NCI-H2196 treated with DMSO at 0.1 percent for 48 hours (cell line): ENCODE results near the gene NOS2.
"Not testable (repeated sequence)": the region's sequence is repeated elsewhere in the genome, so short reads cannot be mapped to it uniquely, and the experiment has no call there.

Source experiments
- DNase-seq: peaks from one replicate; lab custom pipeline; 2025; ENCODE audit not compliant: unreplicated experiment; lab: John Stamatoyannopoulos, UW

The NOS2 gene

DNA sequence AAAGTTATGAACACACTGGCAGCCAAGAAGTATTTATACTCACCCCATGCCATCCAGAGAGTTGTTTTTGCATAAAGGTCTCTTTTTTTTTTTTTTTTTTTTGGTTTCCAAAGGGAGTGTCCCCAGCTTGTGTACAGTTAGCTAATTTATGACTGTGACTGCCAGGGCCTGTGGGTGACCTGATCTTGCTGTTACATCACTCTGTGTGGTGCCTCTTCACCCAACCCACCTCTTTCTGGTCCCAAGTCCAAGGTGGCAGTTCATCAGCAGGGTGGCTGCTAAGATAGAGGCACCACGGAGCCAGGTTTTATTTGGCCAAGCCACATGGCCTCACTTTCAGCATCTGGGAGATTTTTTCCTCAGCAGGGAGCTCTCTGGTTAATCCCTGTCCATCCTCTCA, at the start of gene NOS2:
TSS of gene NOS2 (minus strand) at position 8 of the 400 bp plus-strand sequence. CDS start 1,720 bp downstream, outside the sequence.
- no peak for DNase-seq

DNA sequence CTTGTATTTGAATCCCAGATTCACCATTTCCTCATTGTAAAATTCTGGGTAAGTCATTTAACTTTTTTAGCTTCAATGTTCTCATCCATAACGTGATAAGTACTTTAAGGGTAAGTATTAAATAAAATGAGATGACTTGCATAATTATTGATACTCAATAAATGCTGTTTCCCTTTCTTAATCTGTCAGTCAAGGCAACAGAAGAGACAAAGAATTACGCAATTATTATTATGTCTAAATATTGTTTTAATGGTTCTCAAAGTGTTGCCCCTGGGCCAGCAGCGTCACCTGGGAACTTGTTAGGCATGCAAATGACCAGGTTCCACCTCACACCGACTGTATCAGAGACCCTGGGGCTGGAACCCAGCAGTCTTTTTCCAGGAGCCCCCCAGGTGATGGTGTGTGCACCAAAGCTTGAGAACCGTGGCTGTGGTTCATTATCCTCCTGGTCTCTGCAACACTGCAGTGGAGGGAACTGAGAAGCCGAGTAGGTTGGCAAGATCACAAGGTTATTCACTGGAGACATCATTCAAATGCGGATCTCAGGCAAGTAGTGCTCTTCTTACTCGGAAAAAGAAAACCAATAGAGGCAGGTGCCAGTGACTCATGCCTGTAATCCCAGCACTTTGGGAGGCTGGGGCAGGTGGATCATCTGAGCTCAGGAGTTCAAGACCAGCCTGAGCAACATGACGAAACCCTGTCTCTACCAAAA, 49.3 kb upstream of the NOS2 start:
- DNase-seq = no peak

DNA sequence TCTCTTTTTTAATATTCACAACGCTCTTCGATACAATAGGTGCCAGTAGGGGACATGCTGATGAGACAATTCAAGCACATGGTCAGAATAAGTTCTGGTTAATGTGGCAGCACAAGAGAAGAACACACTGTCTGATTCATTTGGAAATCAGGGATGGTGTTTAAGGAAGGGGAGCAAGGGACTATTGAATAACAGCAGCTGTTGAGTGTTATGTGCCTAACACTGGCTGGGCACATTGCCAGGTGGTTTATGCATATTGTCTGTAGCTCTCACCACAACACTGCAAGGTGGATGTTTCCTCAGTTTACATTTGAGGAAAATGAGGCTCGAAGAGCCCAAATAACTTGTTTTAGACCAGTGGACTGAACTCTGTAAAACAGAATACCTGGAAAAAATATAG, 48.6 kb upstream of the NOS2 start:
- DNase-seq = peak; percentile 5

DNA sequence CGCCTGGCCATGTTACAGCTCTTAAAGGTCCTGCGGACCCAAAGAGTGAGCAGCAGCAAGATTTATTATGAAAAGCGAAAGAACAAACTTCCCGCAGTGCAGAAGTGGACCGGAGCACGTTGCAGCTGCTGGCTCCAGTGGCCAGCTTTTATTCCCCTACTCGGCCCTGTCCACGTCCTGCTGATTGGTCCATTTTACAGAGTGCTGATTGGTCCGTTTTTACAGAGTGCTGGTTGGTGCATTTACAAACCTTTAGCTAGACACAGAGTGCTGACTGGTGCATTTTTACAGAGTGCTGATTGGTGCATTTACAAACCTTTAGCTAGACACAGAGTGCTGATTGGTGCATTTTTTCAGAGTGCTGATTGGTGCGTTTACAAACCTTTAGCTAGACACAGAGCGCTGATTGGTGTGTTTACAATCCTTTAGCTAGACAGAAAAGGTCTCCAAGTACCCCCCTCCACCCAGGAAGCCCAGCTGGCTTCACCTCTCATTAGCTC, 46.5 kb upstream of the NOS2 start:
- DNase-seq = not testable (repeated sequence)

DNA sequence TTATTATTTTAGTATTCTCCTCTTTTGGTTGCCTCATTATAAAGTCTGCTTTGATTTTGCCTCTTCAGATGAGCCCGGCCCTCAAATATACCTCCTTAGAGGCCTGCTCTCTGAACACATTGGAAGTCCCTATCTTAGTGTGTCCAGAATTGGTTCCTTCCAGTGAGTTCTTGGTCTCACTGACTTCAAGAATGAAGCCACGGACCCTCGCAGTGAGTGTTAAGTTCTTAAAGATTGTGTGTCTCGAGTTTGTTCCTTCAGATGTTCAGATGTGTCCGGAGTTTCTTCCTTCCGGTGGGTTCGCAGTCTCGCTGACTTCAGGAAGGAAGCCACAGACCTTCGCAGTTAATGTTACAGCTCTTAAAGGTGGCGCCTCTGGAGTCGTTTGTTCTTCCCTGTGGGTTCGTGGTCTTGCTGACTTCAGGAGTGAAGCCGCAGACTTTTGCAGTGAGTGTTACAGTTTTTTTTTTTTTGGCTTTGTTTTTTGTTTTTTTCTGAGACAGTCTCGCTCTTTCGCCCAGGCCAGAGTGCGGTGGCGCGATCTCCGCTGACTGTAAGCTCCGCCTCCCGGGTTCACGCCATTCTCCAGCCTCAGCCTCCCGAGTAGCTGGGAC, 45.8 kb upstream of the NOS2 start:
- DNase-seq = no peak

DNA sequence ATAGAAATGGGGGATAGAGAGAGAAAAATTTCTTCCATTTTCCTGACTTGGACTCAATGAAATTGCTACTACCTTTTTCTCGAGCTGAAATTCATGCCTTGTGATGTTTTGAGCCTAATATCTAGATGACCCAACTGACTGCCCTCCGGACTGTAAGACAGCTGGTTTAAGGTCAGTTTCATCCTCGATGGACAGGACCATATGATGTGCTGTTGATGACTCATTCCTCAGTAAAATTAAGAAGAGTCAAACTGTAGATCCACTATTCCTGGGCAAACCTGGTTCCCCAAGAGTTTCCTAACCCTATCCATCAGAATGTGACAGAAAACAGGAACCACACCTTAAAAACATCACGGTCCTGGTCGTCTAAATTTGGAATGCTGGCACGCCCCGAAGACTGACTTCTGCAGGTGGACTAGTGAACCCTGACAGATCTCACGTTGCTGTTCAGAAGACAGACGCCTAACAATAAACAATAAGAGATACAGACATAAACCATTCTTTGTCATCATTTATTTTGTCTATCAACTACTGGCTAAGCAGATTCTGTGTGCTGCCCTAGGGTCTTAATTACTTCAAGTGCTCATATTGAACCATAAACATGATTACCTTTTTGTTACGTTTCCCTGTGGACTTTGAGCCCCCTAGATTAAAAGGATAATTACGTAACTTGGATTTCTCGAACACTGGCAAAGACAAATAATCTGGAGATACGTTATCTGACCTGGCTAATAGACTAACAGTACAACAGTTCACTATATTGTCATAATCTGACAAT, 45.1 kb upstream of the NOS2 start:
- DNase-seq = no peak

DNA sequence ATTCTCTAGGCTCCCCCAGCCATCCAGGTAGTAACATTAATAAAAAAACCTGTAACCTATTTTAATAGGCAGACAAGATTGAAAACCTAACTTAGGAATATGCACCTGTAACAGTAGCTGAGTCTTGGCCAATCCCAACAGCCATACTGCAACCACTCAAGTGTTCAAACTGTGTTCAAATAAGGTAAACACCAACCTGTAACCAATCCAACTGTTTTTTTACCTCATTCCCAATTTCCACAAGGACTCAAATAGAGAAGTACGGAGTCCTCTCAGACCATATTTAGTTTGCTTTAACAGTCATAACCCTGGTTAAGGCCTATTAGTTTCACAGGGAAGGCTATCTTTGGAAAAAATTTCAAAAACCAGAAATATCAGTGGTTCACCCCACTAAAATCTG, 40.4 kb upstream of the NOS2 start:
- no peak for DNase-seq

DNA sequence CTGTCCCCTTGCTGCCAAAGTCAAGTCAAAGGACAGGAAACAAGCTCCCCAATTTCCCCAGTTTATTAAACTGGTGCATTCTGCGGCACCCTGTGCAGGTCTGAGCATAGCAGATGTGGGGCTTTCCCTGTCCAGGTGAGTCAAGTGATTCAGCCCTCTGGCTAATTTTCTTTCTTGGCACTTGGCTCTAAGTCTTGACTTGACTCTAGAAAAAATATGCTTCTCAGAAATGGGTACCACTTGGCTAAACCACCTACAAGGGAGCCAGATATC, 40.0 kb upstream of the NOS2 start:
- DNase-seq = not testable (repeated sequence)

DNA sequence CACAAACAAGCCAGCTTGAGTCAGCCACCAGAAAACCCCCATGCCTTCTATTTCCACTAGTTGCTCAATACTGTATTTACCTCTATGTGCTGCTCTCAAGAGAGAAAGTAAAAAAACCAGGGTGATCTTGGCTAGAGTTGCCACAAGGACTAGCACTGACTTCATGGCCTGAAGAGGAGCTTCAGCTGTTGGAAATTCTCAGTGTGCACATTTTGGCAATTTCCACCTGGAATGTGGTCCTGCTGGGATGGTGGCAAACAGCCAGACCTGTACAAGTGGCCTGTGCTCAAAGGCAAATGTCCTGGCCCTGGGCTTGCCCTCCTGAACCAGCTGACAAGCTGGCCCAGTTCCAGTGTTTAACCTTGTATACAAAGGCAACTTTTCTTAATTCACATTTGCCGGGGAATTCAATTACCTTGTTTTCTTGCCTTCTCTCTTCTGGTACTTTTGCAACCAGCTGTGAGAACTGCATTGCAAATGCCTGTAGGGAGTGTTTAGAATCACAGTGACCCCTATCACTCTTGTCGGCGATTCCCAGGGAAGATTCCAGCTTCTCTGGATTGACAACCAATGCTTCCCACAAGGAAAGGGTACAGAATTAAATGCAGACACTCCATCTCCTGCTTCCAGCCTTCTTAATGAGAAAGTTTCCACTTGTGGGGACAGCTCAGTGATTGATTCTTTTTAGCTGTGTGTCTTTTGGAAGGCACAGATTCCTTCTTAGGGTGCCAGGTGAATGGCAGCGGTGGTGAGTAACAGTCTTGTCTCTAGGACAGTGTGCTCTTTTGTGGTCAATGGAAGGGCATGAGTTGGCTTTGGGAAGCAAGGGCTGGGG, 39.5 kb upstream of the NOS2 start:
- not testable (repeated sequence) for DNase-seq

DNA sequence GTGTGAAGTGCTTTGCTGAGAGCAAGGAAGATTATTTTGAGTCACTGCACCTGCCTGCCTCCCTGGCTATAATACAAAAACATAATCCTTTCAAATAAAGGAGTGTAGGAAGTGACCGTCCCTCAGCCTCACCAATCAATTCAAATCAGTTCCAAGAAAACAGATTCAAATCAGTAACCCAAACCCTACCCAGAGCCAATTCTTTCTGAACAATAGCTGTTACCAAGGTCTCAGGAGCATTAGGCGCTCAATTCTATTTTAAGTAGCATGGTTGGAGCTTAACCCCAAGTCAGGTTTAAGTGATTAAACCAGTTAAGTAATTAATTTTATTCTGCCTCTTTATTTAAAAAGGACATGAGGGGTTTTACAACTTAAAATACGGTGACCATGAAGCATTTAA, 38.3 kb upstream of the NOS2 start:
- not testable (repeated sequence) for DNase-seq

DNA sequence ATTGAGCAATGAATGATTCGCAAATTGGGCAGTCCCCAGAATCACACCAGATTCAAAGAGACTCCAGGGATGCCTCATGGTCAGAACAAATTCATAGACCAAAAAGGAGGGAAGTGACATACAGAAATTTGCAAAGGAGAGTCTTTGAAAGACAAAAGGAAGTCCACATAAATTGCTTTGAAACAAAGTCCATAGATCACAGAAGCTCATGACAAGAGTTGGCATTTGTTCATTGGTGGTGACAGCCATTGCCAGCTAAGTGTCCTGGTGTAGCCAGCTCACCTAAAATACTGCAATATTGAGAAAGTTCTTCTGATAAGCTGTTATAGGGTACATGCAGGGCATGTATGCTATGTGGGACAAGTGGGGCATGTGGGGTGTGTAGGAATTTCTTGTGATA, 37.4 kb upstream of the NOS2 start:
- not testable (repeated sequence) for DNase-seq

DNA sequence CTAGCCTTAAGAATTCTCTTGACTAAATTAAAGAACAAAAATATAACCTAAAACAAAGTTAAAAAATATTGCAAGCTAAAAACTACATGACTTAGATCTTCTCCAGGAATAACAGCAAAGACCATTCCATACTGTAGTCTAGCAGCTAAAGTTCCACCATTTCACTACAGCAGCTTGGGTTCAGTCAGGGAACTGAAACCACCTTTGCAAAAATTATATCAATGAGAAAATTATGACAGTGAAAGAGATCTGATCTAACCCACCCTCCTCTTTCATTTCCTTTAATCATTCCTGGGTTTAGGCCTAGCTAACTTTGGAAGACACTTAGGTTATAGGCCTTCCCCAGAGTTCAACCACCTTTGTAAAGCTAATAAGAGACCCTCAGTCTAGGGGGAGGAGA, 36.3 kb upstream of the NOS2 start:
- no peak for DNase-seq

DNA sequence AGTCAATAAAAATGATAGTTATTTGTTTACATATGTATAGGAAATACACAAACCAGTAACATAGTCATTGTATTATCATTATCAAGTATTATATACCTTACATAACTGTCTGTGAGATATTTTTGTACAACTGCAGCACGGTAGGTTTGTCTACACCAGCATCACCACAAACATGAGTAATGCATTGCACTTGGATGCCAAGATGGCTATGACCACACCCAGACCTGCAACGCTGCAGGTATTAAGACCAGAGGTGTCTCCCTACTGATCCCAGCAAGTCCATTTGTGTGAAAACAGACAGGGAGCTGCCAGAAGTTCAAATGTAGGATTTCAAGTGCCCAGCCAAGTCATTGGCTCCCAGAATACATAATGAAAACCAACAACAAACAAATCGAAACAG, 34.2 kb upstream of the NOS2 start:
- DNase-seq = no peak

DNA sequence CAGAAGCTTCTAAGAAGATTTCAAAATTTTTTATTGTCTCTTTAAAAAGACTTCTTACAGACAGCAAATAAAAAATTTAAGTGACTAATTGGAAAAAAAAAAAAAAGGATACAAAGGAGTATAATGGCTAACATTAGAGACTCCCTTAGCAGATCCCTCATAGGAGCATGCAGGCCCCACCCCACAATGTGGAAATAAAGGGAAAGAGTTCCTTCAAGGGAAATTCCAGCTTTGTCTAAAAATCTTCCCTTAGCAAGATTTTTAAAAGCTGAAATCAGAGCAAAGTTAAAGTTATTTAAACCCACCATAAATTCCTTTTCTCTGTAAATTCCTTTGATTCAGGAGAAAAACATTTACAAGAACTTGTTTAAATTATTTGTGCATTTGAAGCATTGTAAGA, 32.5 kb upstream of the NOS2 start:
- DNase-seq = no peak

DNA sequence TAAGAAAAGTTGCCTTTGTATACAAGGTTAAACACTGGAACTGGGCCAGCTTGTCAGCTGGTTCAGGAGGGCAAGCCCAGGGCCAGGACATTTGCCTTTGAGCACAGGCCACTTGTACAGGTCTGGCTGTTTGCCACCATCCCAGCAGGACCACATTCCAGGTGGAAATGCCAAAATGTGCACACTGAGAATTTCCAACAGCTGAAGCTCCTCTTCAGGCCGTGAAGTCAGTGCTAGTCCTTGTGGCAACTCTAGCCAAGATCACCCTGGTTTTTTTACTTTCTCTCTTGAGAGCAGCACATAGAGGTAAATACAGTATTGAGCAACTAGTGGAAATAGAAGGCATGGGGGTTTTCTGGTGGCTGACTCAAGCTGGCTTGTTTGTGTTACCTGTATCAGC, 29.6 kb upstream of the NOS2 start:
- not testable (repeated sequence) for DNase-seq

DNA sequence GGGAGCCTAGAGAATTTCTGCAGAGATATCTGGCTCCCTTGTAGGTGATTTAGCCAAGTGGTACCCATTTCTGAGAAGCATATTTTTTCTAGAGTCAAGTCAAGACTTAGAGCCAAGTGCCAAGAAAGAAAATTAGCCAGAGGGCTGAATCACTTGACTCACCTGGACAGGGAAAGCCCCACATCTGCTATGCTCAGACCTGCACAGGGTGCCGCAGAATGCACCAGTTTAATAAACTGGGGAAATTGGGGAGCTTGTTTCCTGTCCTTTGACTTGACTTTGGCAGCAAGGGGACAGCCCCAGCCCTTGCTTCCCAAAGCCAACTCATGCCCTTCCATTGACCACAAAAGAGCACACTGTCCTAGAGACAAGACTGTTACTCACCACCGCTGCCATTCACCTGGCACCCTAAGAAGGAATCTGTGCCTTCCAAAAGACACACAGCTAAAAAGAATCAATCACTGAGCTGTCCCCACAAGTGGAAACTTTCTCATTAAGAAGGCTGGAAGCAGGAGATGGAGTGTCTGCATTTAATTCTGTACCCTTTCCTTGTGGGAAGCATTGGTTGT, 28.9 kb upstream of the NOS2 start:
- DNase-seq = not testable (repeated sequence)

DNA sequence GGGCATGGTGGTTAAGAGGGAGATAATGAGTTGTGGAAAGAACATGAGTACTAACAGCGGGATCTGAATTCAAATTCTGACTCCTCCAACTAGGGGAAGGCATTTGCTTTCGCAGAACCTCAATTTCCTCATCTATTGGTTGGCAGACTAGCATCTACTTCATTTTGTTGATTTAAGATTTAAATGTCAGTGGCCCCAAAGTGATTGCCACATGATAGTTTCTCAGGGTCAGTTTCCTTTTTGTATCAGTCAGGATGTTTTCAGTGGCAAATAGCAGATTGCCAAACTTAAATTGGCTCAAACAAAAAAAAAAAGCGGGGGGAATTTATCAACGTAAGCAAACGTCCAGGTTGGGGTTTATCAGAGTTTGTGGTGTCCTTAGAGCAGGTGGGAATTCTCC, 25.1 kb upstream of the NOS2 start:
- no peak for DNase-seq

DNA sequence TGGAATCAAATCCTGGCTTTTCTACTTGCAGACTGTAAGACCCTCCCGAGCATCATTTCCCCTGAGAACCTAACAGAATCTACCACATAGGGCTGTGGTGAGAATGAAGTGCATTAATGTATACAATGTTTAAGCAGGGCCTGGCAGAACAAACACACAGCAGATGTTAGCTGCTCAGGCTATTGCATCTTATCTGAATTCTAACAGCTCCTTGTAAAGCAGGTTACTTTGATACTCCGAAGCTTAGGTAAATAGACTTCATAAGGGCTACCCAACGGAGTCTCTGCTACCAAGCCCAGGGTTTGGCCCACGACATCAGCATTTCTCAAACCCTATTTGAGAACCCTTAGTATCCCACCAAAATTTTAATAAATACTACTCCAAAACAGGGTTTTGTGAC, 24.4 kb upstream of the NOS2 start:
- no peak for DNase-seq

DNA sequence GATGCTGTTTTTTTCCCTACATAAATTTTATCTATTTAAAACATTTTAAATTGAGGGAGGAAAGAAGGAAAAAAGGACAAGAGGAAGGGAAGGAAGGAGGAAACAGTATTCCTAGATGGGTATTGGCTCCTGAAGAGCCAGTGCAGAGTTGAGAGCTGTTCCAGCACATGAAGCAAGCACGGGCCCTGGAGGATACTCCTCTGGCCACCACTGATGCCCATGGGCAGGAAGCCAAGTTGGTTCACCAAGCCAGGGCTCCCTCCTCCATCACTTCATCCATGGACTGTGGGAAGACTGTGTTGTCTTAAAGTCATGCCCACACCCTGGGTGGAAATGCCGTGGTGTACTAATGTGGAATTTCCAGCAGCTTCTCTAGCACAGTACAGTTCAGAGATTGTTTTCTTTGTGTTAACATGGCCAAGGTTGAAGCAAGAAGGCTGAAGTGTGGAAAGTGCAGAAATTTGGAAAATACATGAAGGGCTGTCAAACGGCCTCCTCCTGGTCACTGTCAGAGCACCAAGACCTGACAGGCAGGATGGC, 23.9 kb upstream of the NOS2 start:
- no peak for DNase-seq

DNA sequence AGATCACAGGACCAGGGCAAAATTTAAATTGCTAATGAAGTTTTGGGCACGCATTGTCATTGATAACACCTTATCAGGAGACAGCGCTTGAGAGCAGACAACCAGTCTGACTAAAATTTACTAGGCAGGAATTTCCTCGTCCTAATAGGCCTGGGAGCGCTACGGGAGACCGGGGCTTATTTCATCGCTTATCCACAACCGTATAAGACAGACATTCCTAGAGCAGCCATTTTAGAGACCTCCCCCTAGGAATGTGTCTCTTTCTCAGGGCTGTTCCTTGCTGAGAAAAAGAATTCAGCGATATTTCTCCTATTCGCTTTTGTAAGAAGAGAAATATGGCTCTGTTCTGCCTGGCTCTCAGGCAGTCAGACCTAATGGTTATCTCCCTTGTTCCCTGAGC, 21.8 kb upstream of the NOS2 start:
- DNase-seq = not testable (repeated sequence)

DNA sequence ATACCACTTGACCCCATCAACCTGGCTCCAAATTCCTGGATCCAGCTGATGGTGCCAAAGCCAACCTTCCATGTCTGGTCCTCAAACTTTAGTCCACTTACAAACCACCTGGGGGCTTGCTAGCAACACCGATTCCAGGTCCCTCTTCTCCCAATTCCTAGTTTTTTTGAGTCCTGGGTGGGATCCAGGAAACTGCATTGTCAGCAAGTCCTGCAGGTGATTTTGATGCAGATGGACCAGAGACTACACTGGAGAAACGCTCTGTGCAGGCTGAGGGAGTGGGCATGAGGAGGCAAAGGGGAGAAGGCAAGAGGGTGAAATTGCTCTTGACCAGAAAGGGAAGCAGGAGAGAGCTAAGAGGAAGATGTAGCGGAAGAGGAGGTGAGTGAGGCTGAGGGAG, 21.0 kb upstream of the NOS2 start:
- DNase-seq = no peak
